Caco-2 (cell line): ENCODE data around the gene FAM43B. TPM values are rescaled to one million over a fixed set of nuclear protein-coding genes. Genes with fewer than 3 reads are reported as not detected.
"Not testable (repeated sequence)": the region's sequence is repeated elsewhere in the genome, so short reads cannot be mapped to it uniquely, and the experiment has no call there.

ENCODE experiments used
- BruUV-seq: library from RNA; stranded (reverse); fragments of 400-500 nt; replicated peaks from 2 replicates; lab custom pipeline; 2021; lab: Mats Ljungman, UMichigan
- CTCF ChIA-PET: fragments of 300-600 bp; sonication (Branson Sonifier 250); formaldehyde crosslinking; loops from one replicate; lab custom pipeline; 2022; ENCODE audit warnings: antibody characterized with exemption; lab: Charles Lee
- POLR2A ChIA-PET: fragments of 300-600 bp; sonication (Branson Sonifier 250); formaldehyde crosslinking; loops from one replicate; lab custom pipeline; 2022; ENCODE audit warnings: antibody characterized with exemption; lab: Charles Lee
- DNase-seq, 2 experiments: peaks; one replicate each; pipeline versions ENCODE4 v3.0.0 to v3.0.0-alpha.2; 2020 to 2022
- H3K27me3 ChIP-seq: replicated peaks from 2 replicates; pipeline ENCODE4 v1.6.0; 2011; ENCODE audit warnings: low read length; ENCODE audit not compliant: control insufficient read depth, insufficient read depth
- H3K36me3 ChIP-seq: 2 replicates; pipeline ENCODE4 v1.5.1; 2011; ENCODE audit warnings: low read length; ENCODE audit not compliant: control insufficient read depth, insufficient read depth
- H3K4me1 ChIP-seq: fragments of 250-450 bp; sonication (Bioruptor Pico); 2 replicates; pipeline ENCODE4 v1.5.1; 2020; ENCODE audit warnings: mild to moderate bottlenecking
- H3K4me3 ChIP-seq: 2 replicates; pipeline ENCODE4 v1.5.1; 2011; ENCODE audit warnings: low read depth, mild to moderate bottlenecking, control low read depth, low read length
- H3K9me3 ChIP-seq: fragments of 250-450 bp; sonication (Bioruptor Pico); 2 replicates; pipeline ENCODE4 v1.5.1; 2020; ENCODE audit warnings: mild to moderate bottlenecking, moderate library complexity
- H3K27ac Mint-ChIP-seq: one replicate; pipeline ENCODE4 v1.8.0; 2022; ENCODE audit warnings: mixed read lengths; ENCODE audit not compliant: unreplicated experiment
- H3K27me3 Mint-ChIP-seq: one replicate; pipeline ENCODE4 v1.8.0; 2022; ENCODE audit warnings: mixed read lengths; ENCODE audit not compliant: insufficient read depth, unreplicated experiment
- H3K36me3 Mint-ChIP-seq: one replicate; pipeline ENCODE4 v1.8.0; 2022; ENCODE audit warnings: mild to moderate bottlenecking, mixed read lengths; ENCODE audit not compliant: insufficient read depth, unreplicated experiment
- H3K4me1 Mint-ChIP-seq: one replicate; pipeline ENCODE4 v1.8.0; 2022; ENCODE audit warnings: low read depth, mixed read lengths; ENCODE audit not compliant: unreplicated experiment
- H3K4me3 Mint-ChIP-seq: one replicate; pipeline ENCODE4 v1.8.0; 2022; ENCODE audit warnings: mild to moderate bottlenecking, moderate library complexity, mixed read lengths; ENCODE audit not compliant: unreplicated experiment
- H3K9me3 Mint-ChIP-seq: one replicate; pipeline ENCODE4 v1.8.0; 2022; ENCODE audit warnings: mixed read lengths; ENCODE audit not compliant: unreplicated experiment
- CTCF ChIP-seq, 2 experiments: fragments of 200-600 bp in 1 of 2; IDR thresholded peaks; 1 replicate in 1 of 2; 2 replicates in 1 of 2; pipeline versions ENCODE4 v1.5.1 to v1.8.0; 2011 to 2022; ENCODE audit warnings: antibody characterized with exemption in 1 of 2, control low read depth in 1 of 2, inconsistent platforms in 1 of 2, low read depth in 1 of 2, low read length in 1 of 2, mild to moderate bottlenecking in 1 of 2, moderate library complexity in 1 of 2; ENCODE audit not compliant: insufficient read depth in 1 of 2, severe bottlenecking in 1 of 2, unreplicated experiment in 1 of 2
- intact Hi-C: fragments of 100-400 bp; cut with micrococcal nuclease; formaldehyde crosslinking; loops from one replicate; pipeline ENCODE4 v1.10.0; 2022; ENCODE audit not compliant: unreplicated experiment
- total RNA-seq: library from RNA; stranded (reverse); gene quantifications from 2 replicates; pipeline ENCODE4 v1.2.3, GENCODE V29; 2022

FAM43B gene
- total RNA-seq, 1 experiment from 2014 or later: 3.6 TPM

DNA sequence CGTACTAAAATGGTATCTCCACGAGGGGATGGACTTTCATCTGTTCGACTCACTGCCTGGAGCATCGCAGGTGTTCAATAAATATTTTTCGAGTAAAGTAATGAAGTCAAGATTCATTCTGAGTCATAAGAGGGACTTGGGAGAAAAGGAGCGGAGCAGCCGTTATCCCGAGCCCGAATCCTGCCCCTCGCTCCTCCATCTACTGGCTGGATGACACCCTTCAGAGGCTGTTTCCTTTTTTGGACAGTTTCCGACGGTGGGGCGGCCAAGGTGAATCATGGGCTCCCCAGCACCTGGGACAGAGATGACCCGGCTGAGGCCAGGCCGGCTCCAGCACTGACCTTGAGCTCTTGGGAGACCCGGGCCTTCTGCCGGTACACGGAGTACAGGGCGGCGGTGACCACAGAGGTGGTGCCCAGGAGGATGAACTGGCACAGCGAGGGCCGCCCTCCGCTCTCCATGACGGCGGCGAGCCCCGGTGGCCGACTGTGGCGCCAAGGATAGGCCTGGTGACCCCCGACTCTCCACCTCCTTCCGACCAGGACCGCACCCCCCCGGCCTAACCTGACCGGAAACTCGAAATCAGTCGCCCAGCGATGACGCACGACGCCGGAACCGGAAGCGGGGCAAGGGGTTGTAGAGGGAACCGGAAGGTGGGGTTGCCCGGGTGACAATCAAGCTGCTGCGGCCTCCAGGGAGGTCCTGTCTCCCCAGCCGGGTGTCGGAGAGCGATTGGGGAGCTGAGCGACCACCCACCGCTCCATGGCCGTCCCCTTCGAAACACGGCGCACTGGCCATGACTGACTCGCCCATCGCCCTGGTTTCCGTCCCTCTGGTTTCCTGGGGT is 44.6 kb upstream of the FAM43B start, which contains the start of gene MUL1:
Gene MUL1, minus strand, starts transcription at position 588 of the 847 bp plus-strand sequence. Its CDS starts 127 bp downstream, at position 461.
- peak; percentile 91 to 93 for DNase-seq
- Histone ChIP-seq H3K9me3 (no peaks in the 10 kb centered on the region), H3K36me3 (no peaks in the 10 kb centered on the region), H3K4me1 (no peaks in the 10 kb centered on the region), H3K4me3 (peak within 1 kb of the TSS; percentile 87), H3K27me3 (no peaks in the 10 kb centered on the region)
- peak within 1 kb of the TSS; percentile 70 for H3K27ac Mint-ChIP-seq
- no peak for TF ChIP-seq CTCF (IDR thresholded peaks at IDR 0.05; ENCODE audit: insufficient read depth in 1 of 2, low read depth in 1 of 2, low read length in 1 of 2, severe bottlenecking in 1 of 2, unreplicated experiment in 1 of 2)
- H3K27me3 Mint-ChIP-seq: no peaks in the 10 kb centered on the region
- H3K36me3 Mint-ChIP-seq: peaks cover 19% of the 10 kb centered on the region
- CTCF ChIA-PET: interaction anchor here (1.0 kb wide), 1 partner anchor 189 kb away, joined by 3 read pairs; no protein-coding TSS in a partner anchor
- POLR2A ChIA-PET: interaction anchor here (0.6 kb wide), 1 partner anchor 30 kb away, joined by 3 read pairs; no protein-coding TSS in a partner anchor
- TSS peak; percentile 70 for BruUV-seq
- peak within 1 kb of the TSS; percentile 92 for H3K4me3 Mint-ChIP-seq
- H3K4me1 Mint-ChIP-seq: peaks cover 7% of the 10 kb centered on the region
- intact Hi-C loops: no loop called here
- H3K9me3 Mint-ChIP-seq: no peaks in the 10 kb centered on the region

DNA sequence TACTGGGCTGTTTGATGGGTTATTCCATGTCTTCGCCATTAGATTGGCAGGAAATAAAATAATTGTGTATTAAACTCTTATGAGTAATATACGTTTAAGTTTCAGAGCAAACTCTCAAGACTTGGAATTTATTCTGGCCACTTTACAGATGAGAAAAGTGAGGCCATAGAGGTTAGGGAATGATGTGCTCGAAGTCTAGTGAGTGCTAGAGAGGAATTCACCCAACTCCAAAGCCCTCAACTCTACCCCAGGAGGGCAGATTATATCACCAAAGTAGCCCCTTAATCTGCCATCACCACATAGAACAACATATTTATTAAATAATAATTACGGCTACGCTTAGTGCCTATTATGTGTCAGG is 44.0 kb upstream of the FAM43B start:
- BruUV-seq: TSS peak; percentile 88
- H3K4me1 Mint-ChIP-seq: peaks cover 7% of the 10 kb centered on the region
- ChIA-PET CTCF (no interaction called here), POLR2A (interaction anchor here (0.6 kb wide), 1 partner anchor 29 kb away, joined by 3 read pairs; no protein-coding TSS in a partner anchor)
- Histone ChIP-seq H3K9me3 (no peaks in the 10 kb centered on the region), H3K36me3 (no peaks in the 10 kb centered on the region), H3K4me3 (peak overlapping the region; percentile 87), H3K27me3 (no peaks in the 10 kb centered on the region), H3K4me1 (no peaks in the 10 kb centered on the region)
- no peaks in the 10 kb centered on the region for H3K27me3 Mint-ChIP-seq
- peak overlapping the region; percentile 92 for H3K4me3 Mint-ChIP-seq
- no peaks in the 10 kb centered on the region for H3K9me3 Mint-ChIP-seq
- TF ChIP-seq CTCF (IDR thresholded peaks at IDR 0.05; ENCODE audit: insufficient read depth in 1 of 2, low read depth in 1 of 2, low read length in 1 of 2, severe bottlenecking in 1 of 2, unreplicated experiment in 1 of 2): no peak
- no peak for DNase-seq
- H3K27ac Mint-ChIP-seq: peak overlapping the region; percentile 70
- peaks cover 19% of the 10 kb centered on the region for H3K36me3 Mint-ChIP-seq
- intact Hi-C loops: no loop called here

GRCh38 chr1:20511518-20512428 is 40.6 kb upstream of the FAM43B start:
- no peak overlapping the region for H3K4me3 Mint-ChIP-seq
- no peak overlapping the region for H3K27ac Mint-ChIP-seq
- no peaks in the 10 kb centered on the region for H3K9me3 ChIP-seq
- no peaks in the 10 kb centered on the region for H3K36me3 ChIP-seq
- DNase-seq: no peak
- H3K4me1 ChIP-seq: no peaks in the 10 kb centered on the region
- POLR2A ChIA-PET: no interaction called here
- no peak overlapping the region for H3K4me3 ChIP-seq
- H3K4me1 Mint-ChIP-seq: peaks cover 7% of the 10 kb centered on the region
- BruUV-seq: no TSS peak
- CTCF ChIA-PET: no interaction called here
- H3K27me3 Mint-ChIP-seq: no peaks in the 10 kb centered on the region
- H3K36me3 Mint-ChIP-seq: peaks cover 11% of the 10 kb centered on the region
- no peak for TF ChIP-seq CTCF (IDR thresholded peaks at IDR 0.05; ENCODE audit: insufficient read depth in 1 of 2, low read depth in 1 of 2, low read length in 1 of 2, severe bottlenecking in 1 of 2, unreplicated experiment in 1 of 2)
- H3K27me3 ChIP-seq: no peaks in the 10 kb centered on the region
- no peaks in the 10 kb centered on the region for H3K9me3 Mint-ChIP-seq
- intact Hi-C loops: no loop called here

DNA sequence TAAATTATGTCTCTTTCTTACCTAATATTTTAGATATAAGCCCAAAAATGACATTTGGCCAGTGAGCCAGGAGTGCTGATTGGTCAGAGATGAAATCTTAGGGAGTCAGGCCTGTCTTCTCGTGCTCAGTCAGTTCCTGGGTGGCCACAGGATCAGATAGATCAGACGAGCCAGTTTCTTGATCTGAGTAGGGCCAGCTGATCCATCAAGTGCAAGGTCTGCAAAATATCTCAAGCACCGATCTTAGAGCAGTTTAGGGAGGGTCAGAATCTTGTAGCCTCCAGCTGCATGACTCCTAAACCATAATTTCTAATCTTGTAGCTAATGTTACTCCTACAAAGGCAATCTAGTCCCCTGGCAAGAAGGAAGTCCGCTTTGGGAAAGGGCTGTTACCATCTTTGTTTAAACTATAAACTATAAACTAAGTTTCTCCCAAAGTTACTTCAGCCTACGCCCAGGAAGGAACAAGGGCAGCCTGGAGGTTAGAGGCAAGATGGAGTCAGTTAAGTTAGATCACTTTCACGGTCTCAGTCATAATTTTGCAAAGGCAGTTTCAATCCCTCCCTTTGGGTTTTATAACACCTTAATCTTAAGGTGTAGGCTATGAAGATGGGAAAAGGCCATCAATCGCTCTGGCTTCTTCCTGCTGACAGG is 32.6 kb upstream of the FAM43B start:
- intact Hi-C loops, H3K27me3 Mint-ChIP-seq, H3K4me3 Mint-ChIP-seq: not testable (repeated sequence)

More for the DNA sequence above, 32.6 kb upstream of the FAM43B start:
- H3K27ac Mint-ChIP-seq, H3K4me1 ChIP-seq, H3K27me3 ChIP-seq, H3K9me3 ChIP-seq, H3K4me3 ChIP-seq, BruUV-seq, H3K4me1 Mint-ChIP-seq, H3K36me3 ChIP-seq, POLR2A ChIA-PET, H3K36me3 Mint-ChIP-seq, CTCF ChIA-PET, DNase-seq, H3K9me3 Mint-ChIP-seq: not testable (repeated sequence)
